Measurements from ENCODE around the gene PFKFB4.

Gene PFKFB4

GRCh38 chr3:48581621-48582481 is 25.2 kb upstream of the PFKFB4 start:
- no peak for FAIRE-seq

- no peak for FAIRE-seq
These were observed 20.0 kb upstream of the PFKFB4 start for GRCh38 chr3:48576647-48577046.

GRCh38 chr3:48575366-48575765 is 18.8 kb upstream of the PFKFB4 start:
- no peak for FAIRE-seq

- FAIRE-seq = no peak
These were observed 17.5 kb upstream of the PFKFB4 start for GRCh38 chr3:48573973-48574585.

- FAIRE-seq = no peak
These were observed 15.9 kb upstream of the PFKFB4 start for GRCh38 chr3:48572517-48572916.

- no peak for FAIRE-seq
These were observed 15.3 kb upstream of the PFKFB4 start for GRCh38 chr3:48571938-48572337.

- no peak for FAIRE-seq
These were observed 13.3 kb upstream of the PFKFB4 start for GRCh38 chr3:48569808-48570450.

- no peak for FAIRE-seq
These were observed 12.8 kb upstream of the PFKFB4 start for GRCh38 chr3:48569400-48569799.

- no peak for FAIRE-seq
These were observed 11.9 kb upstream of the PFKFB4 start for GRCh38 chr3:48568476-48568875.

- FAIRE-seq = no peak
These were observed 10.9 kb upstream of the PFKFB4 start for GRCh38 chr3:48567500-48567899.

GRCh38 chr3:48567090-48567489 is 10.5 kb upstream of the PFKFB4 start:
- no peak for FAIRE-seq

GRCh38 chr3:48566401-48566760 is 9.8 kb upstream of the PFKFB4 start:
- FAIRE-seq = no peak

- FAIRE-seq = no peak
These were observed 9.2 kb upstream of the PFKFB4 start for GRCh38 chr3:48565591-48566400.

- FAIRE-seq = no peak
These were observed 8.6 kb upstream of the PFKFB4 start for GRCh38 chr3:48565186-48565585.

- no peak for FAIRE-seq
These were observed 8.1 kb upstream of the PFKFB4 start for GRCh38 chr3:48564667-48565066.

GRCh38 chr3:48564022-48564421 is 7.4 kb upstream of the PFKFB4 start:
- FAIRE-seq = no peak

- FAIRE-seq = no peak
These were observed 6.8 kb upstream of the PFKFB4 start, which contains the start of gene UCN2 for GRCh38 chr3:48563382-48563918. Gene UCN2, minus strand, starts transcription at chr3:48563781. Its CDS starts 657 bp downstream, at chr3:48563124.

GRCh38 chr3:48562367-48563095 is 5.9 kb upstream of the PFKFB4 start:
- FAIRE-seq = no peak

GRCh38 chr3:48561045-48561736 is 4.6 kb upstream of the PFKFB4 start:
- FAIRE-seq = no peak

- no peak for FAIRE-seq
These were observed 4.0 kb upstream of the PFKFB4 start for GRCh38 chr3:48560648-48561018.

GRCh38 chr3:48558493-48559134 is 2.0 kb upstream of the PFKFB4 start:
- FAIRE-seq = no peak

Data from G401.6 (cell line).